ENCODE measurements around the gene TBXT. TPM values are rescaled to one million over a fixed set of nuclear protein-coding genes. Genes with fewer than 3 reads are reported as not detected.

Gene TBXT
- total and polyA plus RNA-seq, 9 of the 15 experiments (the other 6 are each of a cell fraction or from before 2014, with no cell fraction given), result not detected

GRCh38 chr6:166143011-166143410 is 24.6 kb downstream of the TBXT start:
- Histone ChIP-seq H3K79me2 (ENCODE audit: control insufficient read depth, insufficient read depth, low read length) (no peaks in the 10 kb centered on the region), H2AFZ (ENCODE audit: low read depth, low read length) (no peak overlapping the region), H3K27me3 (ENCODE audit: control insufficient read depth in 2 of 2, insufficient read depth in 2 of 2, low read length in 2 of 2) (peaks cover 0 to 4% of the 10 kb centered on the region in 2 experiments; a peak in 2 of 5 replicates), H3K9me1 (ENCODE audit: control insufficient read depth, insufficient read depth, low read length) (no peaks in the 10 kb centered on the region), H4K20me1 (replicated peaks; ENCODE audit: control insufficient read depth, insufficient read depth, low read length) (no peaks in the 10 kb centered on the region), H3K4me2 (ENCODE audit: insufficient read depth, low read length) (no peak overlapping the region), H3K27ac (ENCODE audit: extremely low read depth, low read depth, low read length) (no peak overlapping the region), H3K4me3 (no peak overlapping the region), H3K36me3 (ENCODE audit: control insufficient read depth, insufficient read depth, low read length) (no peaks in the 10 kb centered on the region), H3K9ac (ENCODE audit: insufficient read depth in 1 of 2, low read depth in 2 of 2, low read length in 2 of 2) (no peak overlapping the region), H3K4me1 (replicated peaks in 1 of 2; ENCODE audit: control insufficient read depth in 2 of 2, insufficient read depth in 2 of 2, low read length in 2 of 2) (no peaks in the 10 kb centered on the region), H3K9me3 (replicated peaks; ENCODE audit: control insufficient read depth, insufficient read depth, low read depth, low read length) (no peaks in the 10 kb centered on the region)
- DNase-seq (ENCODE audit: extremely low read depth in 1 of 4, low spot score in 3 of 4) (no peak), FAIRE-seq (no peak), ATAC-seq (no peak)
- in situ Hi-C loops (cut with MboI), result no loop called here
- CTCF ChIA-PET (ENCODE audit: low intra/inter-chr PET ratio), result no interaction called here
- no peak for TF ChIP-seq ZNF699 (CRISPR knock-in tag; IDR thresholded peaks at IDR 0.05; ENCODE audit: insufficient replicate concordance)
- no peak for TF ChIP-seq TBL1XR1 (IDR thresholded peaks at IDR 0.05; ENCODE audit: low read length in 2 of 2)
- no peak for TF ChIP-seq MAZ (CRISPR knock-in tag; conservative IDR thresholded peaks at IDR 0.05 in 1 of 2, IDR thresholded peaks at IDR 0.05 in 1 of 2)
- no peak for TF ChIP-seq ZNF445 (CRISPR knock-in tag; IDR thresholded peaks at IDR 0.05; ENCODE audit: low read depth)
- no TSS peak for BruUV-seq (replicated peaks)
- 0% methylated on average over 2 of the region's 2 CpGs for WGBS (ENCODE audit: insufficient coverage, low coverage, missing lambda C conversion rate)
- intact Hi-C loops (cut with micrococcal nuclease), result no loop called here
- POLR2A ChIA-PET, result interaction anchor here (0.6 kb wide), 1 partner anchor 82 kb away, joined by 3 read pairs; no protein-coding TSS in a partner anchor

All from K562 (cell line).